Neural progenitor cell (in vitro differentiated cells): Measurements from ENCODE around the gene OR8B12. TPM values are rescaled to one million over a fixed set of nuclear protein-coding genes. Genes with fewer than 3 reads are reported as not detected.
A peak's percentile ranks its signal among the peaks of the same experiment; 100 is the strongest.

Experiments used
- DNase-seq: peaks from one replicate; pipeline ENCODE4 v3.0.0-alpha.2; 2016; ENCODE audit warnings: low spot score
- H2AFZ ChIP-seq: fragments of 200-600 bp; sonication (generic); replicated peaks from 2 replicates; pipeline ENCODE4 v1.6.1; 2016; ENCODE audit warnings: antibody characterized with exemption
- H3F3A ChIP-seq: fragments of 200-600 bp; sonication (generic); 2 replicates; pipeline ENCODE4 v1.6.1; 2016; ENCODE audit warnings: antibody characterized with exemption, low read depth
- H3K27ac ChIP-seq: fragments of 200-600 bp; sonication (generic); 2 replicates; pipeline ENCODE4 v1.5.1; 2016; ENCODE audit warnings: mild to moderate bottlenecking
- H3K27me3 ChIP-seq: fragments of 200-600 bp; sonication (generic); 2 replicates; pipeline ENCODE4 v1.6.1; 2016; ENCODE audit warnings: mild to moderate bottlenecking, moderate library complexity
- H3K36me3 ChIP-seq: fragments of 200-600 bp; sonication (generic); 2 replicates; pipeline ENCODE4 v1.5.1; 2016
- H3K4me1 ChIP-seq: fragments of 200-600 bp; sonication (generic); 2 replicates; pipeline ENCODE4 v1.6.1; 2016; ENCODE audit warnings: mixed run types
- H3K4me2 ChIP-seq: fragments of 200-600 bp; sonication (generic); 2 replicates; pipeline ENCODE4 v1.6.1; 2016
- H3K4me3 ChIP-seq: fragments of 200-600 bp; sonication (generic); 2 replicates; pipeline ENCODE4 v1.5.1; 2016
- H3K79me2 ChIP-seq: fragments of 200-600 bp; sonication (generic); 2 replicates; pipeline ENCODE4 v1.6.1; 2016; ENCODE audit warnings: low read depth
- H3K9ac ChIP-seq: fragments of 200-600 bp; sonication (generic); 2 replicates; pipeline ENCODE4 v1.6.1; 2016
- H3K9me3 ChIP-seq: fragments of 200-600 bp; sonication (generic); 2 replicates; pipeline ENCODE4 v1.5.1; 2016; ENCODE audit warnings: low read depth
- H4K20me1 ChIP-seq: fragments of 200-600 bp; sonication (generic); 2 replicates; pipeline ENCODE4 v1.6.1; 2016; ENCODE audit warnings: low read depth
- H3K27ac Mint-ChIP-seq: 3 replicates; pipeline ENCODE4 v1.8.0; 2021; ENCODE audit warnings: mixed read lengths
- H3K27me3 Mint-ChIP-seq: 2 replicates; pipeline ENCODE4 v1.8.0; 2022; ENCODE audit warnings: low read depth, mild to moderate bottlenecking, inconsistent platforms, moderate library complexity, mixed read lengths; ENCODE audit not compliant: insufficient read depth
- H3K36me3 Mint-ChIP-seq: 3 replicates; pipeline ENCODE4 v1.8.0; 2021; ENCODE audit warnings: mixed read lengths
- H3K4me1 Mint-ChIP-seq: 3 replicates; pipeline ENCODE4 v1.8.0; 2021; ENCODE audit warnings: mixed read lengths
- H3K4me3 Mint-ChIP-seq: 3 replicates; pipeline ENCODE4 v1.8.0; 2021; ENCODE audit warnings: mild to moderate bottlenecking, moderate library complexity, mixed read lengths
- H3K9me3 Mint-ChIP-seq: 3 replicates; pipeline ENCODE4 v1.8.0; 2020; ENCODE audit warnings: mixed read lengths
- CTCF ChIP-seq: fragments of 200-600 bp; sonication (generic); IDR thresholded peaks from 2 replicates; pipeline ENCODE4 v1.5.1; 2017; ENCODE audit warnings: antibody characterized with exemption, mild to moderate bottlenecking
- EZH2 ChIP-seq: fragments of 200-600 bp; sonication (generic); IDR thresholded peaks from 2 replicates; pipeline ENCODE4 v1.6.1; 2017; ENCODE audit warnings: antibody characterized with exemption, mild to moderate bottlenecking, moderate library complexity
- EZH2phosphoT487 ChIP-seq: fragments of 200-600 bp; sonication (generic); IDR thresholded peaks from 2 replicates; pipeline ENCODE4 v1.6.1; 2017; ENCODE audit warnings: antibody characterized with exemption
- total RNA-seq: library from RNA; depleted of rRNA; stranded (reverse); fragments of >200 nt; gene quantifications from 2 replicates; pipeline ENCODE4 v1.2.3, GENCODE V29; 2015; ENCODE audit warnings: low replicate concordance

Gene OR8B12, protein sequence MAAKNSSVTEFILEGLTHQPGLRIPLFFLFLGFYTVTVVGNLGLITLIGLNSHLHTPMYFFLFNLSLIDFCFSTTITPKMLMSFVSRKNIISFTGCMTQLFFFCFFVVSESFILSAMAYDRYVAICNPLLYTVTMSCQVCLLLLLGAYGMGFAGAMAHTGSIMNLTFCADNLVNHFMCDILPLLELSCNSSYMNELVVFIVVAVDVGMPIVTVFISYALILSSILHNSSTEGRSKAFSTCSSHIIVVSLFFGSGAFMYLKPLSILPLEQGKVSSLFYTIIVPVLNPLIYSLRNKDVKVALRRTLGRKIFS
- not detected in 2 replicates for total RNA-seq

DNA sequence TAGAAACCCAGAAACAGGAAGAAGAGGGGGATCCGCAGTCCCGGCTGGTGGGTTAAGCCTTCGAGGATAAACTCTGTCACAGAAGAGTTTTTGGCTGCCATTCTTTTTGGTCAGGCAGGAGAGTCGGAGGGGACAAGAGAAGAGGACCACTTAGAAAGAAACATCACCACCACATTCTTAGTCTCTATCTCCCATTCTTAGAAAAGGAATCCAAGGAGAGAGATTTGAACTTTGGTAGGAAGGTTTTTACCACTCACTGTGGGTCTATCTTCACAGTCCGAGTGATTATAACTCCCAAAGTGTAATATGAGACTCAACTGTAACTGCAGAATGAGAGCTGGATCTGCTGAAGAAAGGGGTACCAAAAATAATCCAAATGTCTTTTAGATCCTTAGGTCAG lies at the start of gene OR8B12:
OR8B12 (minus strand) TSS at position 101 of the 400 bp plus-strand sequence; CDS start at position 101, 0 bp downstream.
- H3K27ac Mint-ChIP-seq = no peak within 1 kb of the TSS
- no peaks in the 10 kb centered on the region for H3K36me3 Mint-ChIP-seq

GRCh38 chr11:124592627-124593026 lies 49.2 kb upstream of the OR8B12 start:
- H3K9me3 Mint-ChIP-seq = peaks cover 2% of the 10 kb centered on the region

More for the DNA sequence above, at the start of gene OR8B12:
- no peak within 1 kb of the TSS for H3K4me2 ChIP-seq
- TF ChIP-seq EZH2phosphoT487 (no peak), EZH2 (no peak), CTCF (no peak)
- Mint-ChIP-seq H3K27me3 (peaks cover 4% of the 10 kb centered on the region), H3K4me1 (no peaks in the 10 kb centered on the region), H3K4me3 (no peak within 1 kb of the TSS), H3K9me3 (no peaks in the 10 kb centered on the region)
- no peaks in the 10 kb centered on the region for H4K20me1 ChIP-seq
- H3K4me3 ChIP-seq = no peak within 1 kb of the TSS
- no peak for DNase-seq
- no peaks in the 10 kb centered on the region for H3F3A ChIP-seq
- no peaks in the 10 kb centered on the region for H3K36me3 ChIP-seq
- no peaks in the 10 kb centered on the region for H3K4me1 ChIP-seq
- H3K9me3 ChIP-seq = no peaks in the 10 kb centered on the region
- H3K27me3 ChIP-seq = no peaks in the 10 kb centered on the region
- H2AFZ ChIP-seq = no peak within 1 kb of the TSS
- H3K9ac ChIP-seq = no peak within 1 kb of the TSS
- no peak within 1 kb of the TSS for H3K27ac ChIP-seq
- no peaks in the 10 kb centered on the region for H3K79me2 ChIP-seq

GRCh38 chr11:124591430-124591829 lies 48.0 kb upstream of the OR8B12 start:
- H3K27me3 Mint-ChIP-seq = no peaks in the 10 kb centered on the region
- Histone ChIP-seq H3K79me2 (no peaks in the 10 kb centered on the region), H4K20me1 (no peaks in the 10 kb centered on the region), H3K9me3 (no peaks in the 10 kb centered on the region), H3K4me2 (no peak overlapping the region), H2AFZ (no peak overlapping the region), H3F3A (peaks cover 4% of the 10 kb centered on the region), H3K27ac (no peak overlapping the region), H3K36me3 (no peaks in the 10 kb centered on the region), H3K9ac (no peak overlapping the region), H3K4me3 (no peak overlapping the region), H3K27me3 (no peaks in the 10 kb centered on the region), H3K4me1 (no peaks in the 10 kb centered on the region)
- peaks cover 2% of the 10 kb centered on the region for H3K9me3 Mint-ChIP-seq
- no peak for TF ChIP-seq EZH2
- no peak for DNase-seq
- no peaks in the 10 kb centered on the region for H3K4me1 Mint-ChIP-seq
- no peaks in the 10 kb centered on the region for H3K36me3 Mint-ChIP-seq
- H3K4me3 Mint-ChIP-seq = no peak overlapping the region
- no peak overlapping the region for H3K27ac Mint-ChIP-seq

More at GRCh38 chr11:124592627-124593026, 49.2 kb upstream of the OR8B12 start:
- H3K27ac Mint-ChIP-seq = no peak overlapping the region
- Histone ChIP-seq H2AFZ (no peak overlapping the region), H3K79me2 (no peaks in the 10 kb centered on the region), H3K9ac (no peak overlapping the region), H3K4me3 (no peak overlapping the region), H3K36me3 (no peaks in the 10 kb centered on the region), H3K27me3 (peaks cover 4% of the 10 kb centered on the region), H4K20me1 (no peaks in the 10 kb centered on the region), H3K9me3 (no peaks in the 10 kb centered on the region), H3K27ac (no peak overlapping the region), H3F3A (peaks cover 4% of the 10 kb centered on the region), H3K4me1 (no peaks in the 10 kb centered on the region), H3K4me2 (no peak overlapping the region)
- no peaks in the 10 kb centered on the region for H3K4me1 Mint-ChIP-seq
- no peaks in the 10 kb centered on the region for H3K36me3 Mint-ChIP-seq
- DNase-seq = no peak
- H3K4me3 Mint-ChIP-seq = no peak overlapping the region
- no peaks in the 10 kb centered on the region for H3K27me3 Mint-ChIP-seq
- TF ChIP-seq CTCF = no peak
- no peak for TF ChIP-seq EZH2
- no peak for TF ChIP-seq EZH2phosphoT487

DNA sequence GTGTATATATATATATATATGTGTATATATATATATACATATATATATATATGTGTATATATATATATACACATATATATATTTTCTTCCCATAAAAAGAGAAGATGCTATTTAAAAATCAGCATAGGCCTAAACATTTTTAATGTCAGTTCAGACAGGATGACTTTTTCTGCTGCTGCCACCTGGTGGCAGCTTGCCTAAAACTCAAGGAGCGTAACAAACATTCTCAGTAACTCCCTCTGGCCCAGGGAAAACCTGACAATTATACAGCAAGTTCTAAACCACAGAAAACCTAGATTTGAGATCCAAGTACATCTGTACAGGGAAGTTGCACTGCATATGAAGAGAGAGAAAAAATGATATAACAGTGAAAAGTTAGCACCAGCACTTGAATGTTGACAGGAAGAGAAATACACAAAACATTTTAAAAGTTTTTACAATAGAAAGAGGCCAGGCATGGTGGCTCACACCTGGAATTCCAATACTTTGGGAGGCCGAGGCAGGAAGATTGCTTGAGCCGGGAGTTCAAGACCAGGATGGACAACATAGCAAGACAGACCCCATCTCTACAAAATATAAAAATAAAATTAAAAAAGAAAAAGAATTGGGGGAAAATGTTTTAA lies 42.9 kb upstream of the OR8B12 start:
- Histone ChIP-seq H4K20me1 (no peaks in the 10 kb centered on the region), H3K4me1 (no peaks in the 10 kb centered on the region), H3K27ac (no peak overlapping the region), H3F3A (peaks cover 4% of the 10 kb centered on the region), H3K36me3 (no peaks in the 10 kb centered on the region), H3K79me2 (no peaks in the 10 kb centered on the region), H3K27me3 (no peaks in the 10 kb centered on the region), H3K9me3 (no peaks in the 10 kb centered on the region), H3K4me2 (no peak overlapping the region), H3K9ac (no peak overlapping the region), H2AFZ (no peak overlapping the region), H3K4me3 (no peak overlapping the region)
- peak; percentile 76 for DNase-seq
- Mint-ChIP-seq H3K27ac (no peak overlapping the region), H3K4me1 (peaks cover 6% of the 10 kb centered on the region), H3K36me3 (no peaks in the 10 kb centered on the region), H3K4me3 (no peak overlapping the region), H3K9me3 (peaks cover 2% of the 10 kb centered on the region), H3K27me3 (no peaks in the 10 kb centered on the region)
- TF ChIP-seq CTCF (peak; percentile 73), EZH2 (no peak), EZH2phosphoT487 (no peak)
